Mesenchymal stem cell (in vitro differentiated cells and primary cell): ENCODE data around the gene MACROH2A1.

Source experiments
- DNase-seq: peaks from one replicate; pipeline ENCODE4 v3.0.0-alpha.2; 2013
- H2AFZ ChIP-seq: one replicate; pipeline ENCODE4 v1.6.1; 2013; ENCODE audit warnings: low read depth, mild to moderate bottlenecking, control low read depth, inconsistent platforms, low read length, moderate library complexity
- H2AK5ac ChIP-seq: 2 replicates; pipeline ENCODE4 v1.6.1; 2013; ENCODE audit warnings: low read length, moderate library complexity, mild to moderate bottlenecking, inconsistent platforms; ENCODE audit not compliant: severe bottlenecking
- H2BK120ac ChIP-seq: one replicate; pipeline ENCODE4 v1.6.1; 2013; ENCODE audit warnings: low read depth, mild to moderate bottlenecking, inconsistent platforms, low read length, moderate library complexity
- H2BK12ac ChIP-seq, 2 experiments: one replicate each; pipeline ENCODE4 v1.6.1; 2013; ENCODE audit warnings: inconsistent platforms in 2 of 2, low read length in 2 of 2, mild to moderate bottlenecking in 2 of 2, moderate library complexity in 2 of 2, control low read depth in 1 of 2
- H2BK15ac ChIP-seq: one replicate; pipeline ENCODE4 v1.6.1; 2013; ENCODE audit warnings: mild to moderate bottlenecking, low read depth, inconsistent platforms; ENCODE audit not compliant: poor library complexity, severe bottlenecking
- H2BK5ac ChIP-seq: 2 replicates; pipeline ENCODE4 v1.6.1; 2013; ENCODE audit warnings: low read depth, mild to moderate bottlenecking, low read length, control low read depth, inconsistent platforms; ENCODE audit not compliant: poor library complexity, severe bottlenecking
- H3K14ac ChIP-seq, 2 experiments: one replicate each; pipeline ENCODE4 v1.6.1; 2013; ENCODE audit warnings: inconsistent platforms in 2 of 2, low read length in 2 of 2, control low read depth in 1 of 2, mild to moderate bottlenecking in 1 of 2, moderate library complexity in 1 of 2
- H3K18ac ChIP-seq, 2 experiments: one replicate each; pipeline ENCODE4 v1.6.1; 2013; ENCODE audit warnings: inconsistent platforms in 2 of 2, low read length in 2 of 2, control low read depth in 1 of 2, low read depth in 1 of 2, mild to moderate bottlenecking in 1 of 2
- H3K23ac ChIP-seq, 2 experiments: one replicate each; pipeline ENCODE4 v1.6.1; 2013; ENCODE audit warnings: inconsistent platforms in 2 of 2, low read length in 2 of 2, mild to moderate bottlenecking in 2 of 2, moderate library complexity in 2 of 2, control low read depth in 1 of 2
- H3K27ac ChIP-seq: 2 replicates; pipeline ENCODE4 v1.5.1; 2013; ENCODE audit warnings: mild to moderate bottlenecking, moderate library complexity, low read length, control low read depth, inconsistent platforms; ENCODE audit not compliant: poor library complexity, severe bottlenecking
- H3K27me3 ChIP-seq, 2 experiments: 2 replicates each; pipeline versions ENCODE4 v1.6.1 to v1.7.0; 2013; ENCODE audit warnings: low read length in 2 of 2, mild to moderate bottlenecking in 2 of 2, moderate library complexity in 2 of 2, control low read depth in 1 of 2, inconsistent platforms in 1 of 2; ENCODE audit not compliant: control insufficient read depth in 1 of 2, insufficient read depth in 1 of 2
- H3K36me3 ChIP-seq, 2 experiments: 2 replicates each; pipeline versions ENCODE4 v1.6.1 to v1.7.0; 2013; ENCODE audit warnings: low read length in 2 of 2, control low read depth in 1 of 2, inconsistent platforms in 1 of 2, low read depth in 1 of 2, mild to moderate bottlenecking in 1 of 2; ENCODE audit not compliant: insufficient read depth in 2 of 2, control insufficient read depth in 1 of 2
- H3K4ac ChIP-seq, 2 experiments: one replicate each; pipeline ENCODE4 v1.6.1; 2013; ENCODE audit warnings: inconsistent platforms in 2 of 2, low read length in 2 of 2, mild to moderate bottlenecking in 2 of 2, moderate library complexity in 2 of 2, control low read depth in 1 of 2, low read depth in 1 of 2
- H3K4me1 ChIP-seq: 2 replicates; pipeline ENCODE4 v1.6.1; 2013; ENCODE audit warnings: low read depth, low read length, control low read depth; ENCODE audit not compliant: control insufficient read depth, insufficient read depth
- H3K4me2 ChIP-seq: 2 replicates; pipeline ENCODE4 v1.6.1; 2013; ENCODE audit warnings: low read length, mild to moderate bottlenecking, inconsistent platforms; ENCODE audit not compliant: poor library complexity, severe bottlenecking
- H3K4me3 ChIP-seq, 2 experiments: 2 replicates each; pipeline versions ENCODE4 v1.5.1 to v1.7.0; 2013; ENCODE audit warnings: low read length in 2 of 2, mild to moderate bottlenecking in 2 of 2, control low read depth in 1 of 2, low read depth in 1 of 2; ENCODE audit not compliant: insufficient read depth in 1 of 2
- H3K79me1 ChIP-seq: replicated peaks from 2 replicates; pipeline ENCODE4 v1.6.1; 2013; ENCODE audit warnings: mild to moderate bottlenecking, control low read depth, low read length, inconsistent platforms; ENCODE audit not compliant: poor library complexity, severe bottlenecking
- H3K9ac ChIP-seq: 2 replicates; pipeline ENCODE4 v1.7.0; 2013; ENCODE audit warnings: mild to moderate bottlenecking, low read length, moderate library complexity
- H3K9me3 ChIP-seq: 2 replicates; pipeline ENCODE4 v1.7.0; 2013; ENCODE audit warnings: mild to moderate bottlenecking, low read length; ENCODE audit not compliant: control insufficient read depth
- H4K8ac ChIP-seq: one replicate; pipeline ENCODE4 v1.6.1; 2013; ENCODE audit warnings: inconsistent platforms, mild to moderate bottlenecking, low read length, moderate library complexity
- H4K91ac ChIP-seq: one replicate; pipeline ENCODE4 v1.6.1; 2013; ENCODE audit warnings: mild to moderate bottlenecking, low read length, inconsistent platforms
- WGBS: methylation state at CpG from one replicate; pipeline ENCODE4 v1.1.7; 2013; ENCODE audit warnings: mixed read lengths; 5-methylcytosine and 5-hydroxymethylcytosine counted together

Gene MACROH2A1

GRCh38 chr5:135308752-135309151 is 90.3 kb downstream of the MACROH2A1 start:
- Histone ChIP-seq H3K4me1 (peaks cover 23% of the 10 kb centered on the region), H2AK5ac (peak overlapping the region; percentile 30), H4K8ac (peak overlapping the region; percentile 78), H3K36me3 (no peaks in the 10 kb centered on the region), H3K9ac (no peak overlapping the region), H3K9me3 (no peaks in the 10 kb centered on the region), H3K4me2 (no peak overlapping the region), H2AFZ (no peak overlapping the region), H3K14ac (peak overlapping the region in 1 of 2 experiments; percentile 81), H2BK120ac (no peak overlapping the region), H3K18ac (peak overlapping the region; percentile 59 to 81), H4K91ac (peak overlapping the region; percentile 85), H2BK15ac (no peak overlapping the region), H3K23ac (no peak overlapping the region), H3K79me1 (no peaks in the 10 kb centered on the region), H3K27ac (peak overlapping the region; percentile 6), H2BK5ac (no peak overlapping the region), H3K4ac (peak overlapping the region in 1 of 2 experiments; percentile 75), H2BK12ac (peak overlapping the region; percentile 37 to 51), H3K4me3 (no peak overlapping the region), H3K27me3 (no peaks in the 10 kb centered on the region)
- peak; percentile 91 for DNase-seq
- WGBS: 1% methylated on average over 5 of the region's 5 CpGs

- Histone ChIP-seq H3K23ac (peak overlapping the region in 1 of 2 experiments; percentile 67), H3K4me3 (no peak overlapping the region), H3K4me1 (peaks cover 23% of the 10 kb centered on the region), H3K9ac (no peak overlapping the region), H2BK12ac (peak overlapping the region; percentile 37 to 51), H4K91ac (peak overlapping the region; percentile 85), H3K9me3 (no peaks in the 10 kb centered on the region), H2AK5ac (peak overlapping the region; percentile 30), H3K27me3 (no peaks in the 10 kb centered on the region), H3K14ac (peak overlapping the region in 1 of 2 experiments; percentile 81), H3K79me1 (no peaks in the 10 kb centered on the region), H3K18ac (peak overlapping the region; percentile 59 to 81), H2BK5ac (no peak overlapping the region), H3K4ac (peak overlapping the region; percentile 54 to 75), H2BK120ac (peak overlapping the region; percentile 22), H2BK15ac (no peak overlapping the region), H2AFZ (no peak overlapping the region), H3K36me3 (no peaks in the 10 kb centered on the region), H4K8ac (peak overlapping the region; percentile 52), H3K27ac (no peak overlapping the region), H3K4me2 (no peak overlapping the region)
- WGBS: 67% methylated on average over 6 of the region's 7 CpGs
- peak; percentile 74 for DNase-seq
Observed at GRCh38 chr5:135308245-135308644, 90.8 kb downstream of the MACROH2A1 start.

GRCh38 chr5:135307143-135307903 is 91.7 kb downstream of the MACROH2A1 start:
- no peak overlapping the region for H3K23ac ChIP-seq
- peak overlapping the region; percentile 71 for H4K91ac ChIP-seq
- peak overlapping the region; percentile 8 for H4K8ac ChIP-seq
- peaks cover 23% of the 10 kb centered on the region for H3K4me1 ChIP-seq
- no peaks in the 10 kb centered on the region for H3K79me1 ChIP-seq
- no peaks in the 10 kb centered on the region for H3K27me3 ChIP-seq
- no peak overlapping the region for H2BK5ac ChIP-seq
- peak overlapping the region; percentile 37 to 51 for H2BK12ac ChIP-seq
- no peaks in the 10 kb centered on the region for H3K36me3 ChIP-seq
- peak overlapping the region; percentile 37 for H2BK120ac ChIP-seq
- no peak overlapping the region for H2AFZ ChIP-seq
- H3K27ac ChIP-seq: no peak overlapping the region
- no peak overlapping the region for H3K4me2 ChIP-seq
- peak overlapping the region; percentile 59 to 81 for H3K18ac ChIP-seq
- H2AK5ac ChIP-seq: no peak overlapping the region
- no peaks in the 10 kb centered on the region for H3K9me3 ChIP-seq
- H2BK15ac ChIP-seq: no peak overlapping the region
- 83% methylated on average over 23 of the region's 23 CpGs for WGBS
- H3K4me3 ChIP-seq: no peak overlapping the region
- DNase-seq: no peak
- peak overlapping the region; percentile 54 to 75 for H3K4ac ChIP-seq
- H3K9ac ChIP-seq: no peak overlapping the region
- peak overlapping the region in 1 of 2 experiments; percentile 37 for H3K14ac ChIP-seq

GRCh38 chr5:135306557-135306956 is 92.5 kb downstream of the MACROH2A1 start:
- H2BK120ac ChIP-seq: no peak overlapping the region
- WGBS: 96% methylated on average over 9 of the region's 9 CpGs

More at GRCh38 chr5:135306557-135306956, 92.5 kb downstream of the MACROH2A1 start:
- Histone ChIP-seq H3K27me3 (no peaks in the 10 kb centered on the region), H3K36me3 (no peaks in the 10 kb centered on the region), H2BK12ac (peak overlapping the region; percentile 34 to 90), H2AFZ (no peak overlapping the region), H2BK15ac (peak overlapping the region; percentile 2), H3K27ac (no peak overlapping the region), H2AK5ac (peak overlapping the region; percentile 34), H2BK5ac (no peak overlapping the region), H4K91ac (peak overlapping the region; percentile 81), H3K9ac (no peak overlapping the region), H3K4me1 (peaks cover 23% of the 10 kb centered on the region), H3K14ac (peak overlapping the region in 1 of 2 experiments; percentile 31), H3K4me2 (no peak overlapping the region), H3K18ac (peak overlapping the region in 1 of 2 experiments; percentile 38), H4K8ac (no peak overlapping the region), H3K9me3 (no peaks in the 10 kb centered on the region), H3K79me1 (no peaks in the 10 kb centered on the region), H3K4ac (peak overlapping the region in 1 of 2 experiments; percentile 38), H3K4me3 (no peak overlapping the region), H3K23ac (no peak overlapping the region)
- DNase-seq: no peak
